GM19035 (cell line): ENCODE data around the gene FRK.
A peak's percentile ranks its signal among the peaks of the same experiment; 100 is the strongest.

Source experiments
- ATAC-seq: cut with Tn5 transposase; IDR thresholded peaks from one replicate; pipeline ENCODE4 v1.9.1; 2021; ENCODE audit not compliant: unreplicated experiment

The FRK gene

GRCh38 chr6:116036075-116036773 lies 24.5 kb downstream of the FRK start:
- ATAC-seq: no peak

- ATAC-seq: no peak
Measured at GRCh38 chr6:116035616-116036015, 25.1 kb downstream of the FRK start.

GRCh38 chr6:116034327-116034726 lies 26.4 kb downstream of the FRK start:
- ATAC-seq: no peak

- no peak for ATAC-seq
Measured at GRCh38 chr6:116033687-116034303, 26.9 kb downstream of the FRK start.

- ATAC-seq: no peak
Measured at GRCh38 chr6:116030770-116031169, 29.9 kb downstream of the FRK start.

GRCh38 chr6:116029535-116029934 lies 31.2 kb downstream of the FRK start:
- peak; percentile 54 for ATAC-seq

- no peak for ATAC-seq
Measured at GRCh38 chr6:116028233-116028632, 32.5 kb downstream of the FRK start.

- ATAC-seq: peak; percentile 52
Measured at GRCh38 chr6:116027801-116028200, 32.9 kb downstream of the FRK start.

GRCh38 chr6:116025405-116025804 lies 35.3 kb downstream of the FRK start:
- ATAC-seq: no peak

GRCh38 chr6:116022841-116023445 lies 37.7 kb downstream of the FRK start:
- ATAC-seq: no peak

- ATAC-seq: no peak
Measured at GRCh38 chr6:116020738-116021137, 40.0 kb downstream of the FRK start.

- ATAC-seq: peak; percentile 72
Measured at GRCh38 chr6:116019428-116019827, 41.3 kb downstream of the FRK start.

- no peak for ATAC-seq
Measured at GRCh38 chr6:116018976-116019375, 41.7 kb downstream of the FRK start.

- ATAC-seq: no peak
Measured at GRCh38 chr6:116017546-116018295, 43.0 kb downstream of the FRK start.

GRCh38 chr6:116016846-116017545 lies 43.7 kb downstream of the FRK start:
- ATAC-seq: peak; percentile 35

- ATAC-seq: no peak
Measured at GRCh38 chr6:116015983-116016382, 44.7 kb downstream of the FRK start.

GRCh38 chr6:116015561-116015960 lies 45.1 kb downstream of the FRK start:
- no peak for ATAC-seq

GRCh38 chr6:116012951-116013350 lies 47.7 kb downstream of the FRK start:
- ATAC-seq: no peak

GRCh38 chr6:116012471-116012949 lies 48.2 kb downstream of the FRK start:
- ATAC-seq: no peak

GRCh38 chr6:116011520-116011919 lies 49.2 kb downstream of the FRK start:
- ATAC-seq: peak; percentile 62
